ENCODE data around the gene DCTD.

DCTD gene

GRCh38 chr4:182917182-182918043 lies at the start of gene DCTD:
Gene DCTD (minus strand): TSS chr4:182917386. CDS start chr4:182915568, 1,818 bp downstream.
- DNase-seq: peak; percentile 62

GRCh38 chr4:182960746-182961145 lies 43.6 kb upstream of the DCTD start:
- DNase-seq: no peak

GRCh38 chr4:182960228-182960627 lies 43.0 kb upstream of the DCTD start:
- no peak for DNase-seq

- DNase-seq: no peak
Observed at GRCh38 chr4:182955411-182955810, 38.2 kb upstream of the DCTD start.

GRCh38 chr4:182944484-182945213 lies 27.5 kb upstream of the DCTD start:
- DNase-seq: no peak

GRCh38 chr4:182939680-182940079 lies 22.5 kb upstream of the DCTD start:
- no peak for DNase-seq

- peak; percentile 53 for DNase-seq
Observed at GRCh38 chr4:182938205-182938645, 21.0 kb upstream of the DCTD start.

GRCh38 chr4:182937268-182938204 lies 20.4 kb upstream of the DCTD start:
- no peak for DNase-seq

GRCh38 chr4:182932651-182933050 lies 15.5 kb upstream of the DCTD start:
- no peak for DNase-seq

- DNase-seq: no peak
Observed at GRCh38 chr4:182931691-182932345, 14.6 kb upstream of the DCTD start.

- DNase-seq: no peak
Observed at GRCh38 chr4:182930889-182931288, 13.7 kb upstream of the DCTD start.

GRCh38 chr4:182929296-182929695 lies 12.1 kb upstream of the DCTD start:
- no peak for DNase-seq

GRCh38 chr4:182928061-182928460 lies 10.9 kb upstream of the DCTD start:
- no peak for DNase-seq

GRCh38 chr4:182927505-182927904 lies 10.3 kb upstream of the DCTD start:
- DNase-seq: no peak

- DNase-seq: no peak
Observed at GRCh38 chr4:182925855-182926254, 8.7 kb upstream of the DCTD start.

- peak; percentile 66 for DNase-seq
Observed at GRCh38 chr4:182925298-182925757, 8.1 kb upstream of the DCTD start.

- no peak for DNase-seq
Observed at GRCh38 chr4:182924497-182924896, 7.3 kb upstream of the DCTD start.

GRCh38 chr4:182923796-182924340 lies 6.7 kb upstream of the DCTD start:
- DNase-seq: no peak

- no peak for DNase-seq
Observed at GRCh38 chr4:182923366-182923765, 6.2 kb upstream of the DCTD start.

- DNase-seq: no peak
Observed at GRCh38 chr4:182922501-182923284, 5.5 kb upstream of the DCTD start.

GRCh38 chr4:182921608-182922007 lies 4.4 kb upstream of the DCTD start:
- DNase-seq: no peak

All from midbrain (tissue), 1 donor.